K562 (cell line): ENCODE results near the gene TXNRD2. TPM values are rescaled to one million over a fixed set of nuclear protein-coding genes. Genes with fewer than 3 reads are reported as not detected.

Experiments used
- ARHGAP35 ChIP-seq: fragments of 450-650 bp; IDR thresholded peaks from 2 replicates; pipeline ENCODE4 v1.6.1; 2018; ENCODE audit not compliant: partially characterized antibody
- CREM ChIP-seq: IDR thresholded peaks from 2 replicates; pipeline ENCODE4 v1.6.1; 2014; ENCODE audit warnings: antibody characterized with exemption, low read depth
- DACH1 ChIP-seq: fragments of 450-650 bp; IDR thresholded peaks from 2 replicates; pipeline ENCODE4 v1.6.1; 2018; ENCODE audit not compliant: partially characterized antibody
- ETV1 ChIP-seq: fragments of 450-650 bp; conservative IDR thresholded peaks from 2 replicates; pipeline ENCODE4 v1.6.1; 2016; ENCODE audit warnings: missing genetic modification characterization, control low read depth, low read depth, missing compliant biosample characterization
- EWSR1 ChIP-seq: fragments of 450-650 bp; IDR thresholded peaks from 2 replicates; pipeline ENCODE4 v1.6.1; 2018; ENCODE audit warnings: borderline replicate concordance, mild to moderate bottlenecking, low read depth, moderate library complexity; ENCODE audit not compliant: partially characterized antibody
- FOXM1 ChIP-seq, 2 experiments: fragments of 450-650 bp in 1 of 2; sonication (generic) in 1 of 2; formaldehyde crosslinking in 1 of 2; IDR thresholded peaks; 2 replicates each; pipeline versions ENCODE4 v1.6.1 to v1.9.0; 2017 to 2022; ENCODE audit warnings: low read depth in 2 of 2, mild to moderate bottlenecking in 2 of 2, missing genetic modification reagents in 1 of 2, moderate library complexity in 1 of 2
- GATA2 ChIP-seq: sonication (generic); formaldehyde crosslinking; IDR thresholded peaks from 2 replicates; pipeline ENCODE4 v1.4.0; 2020; ENCODE audit warnings: mild to moderate bottlenecking, missing genetic modification reagents
- HDGF ChIP-seq: fragments of 450-650 bp; IDR thresholded peaks from 2 replicates; pipeline ENCODE4 v1.6.1; 2016
- HMGXB4 ChIP-seq: sonication (generic); formaldehyde crosslinking; IDR thresholded peaks from 2 replicates; pipeline ENCODE4 v1.8.1; 2023; ENCODE audit warnings: mild to moderate bottlenecking, missing genetic modification reagents
- MTA3 ChIP-seq: fragments of 450-650 bp; formaldehyde crosslinking; IDR thresholded peaks from 2 replicates; pipeline ENCODE4 v1.6.1; 2017; ENCODE audit warnings: mild to moderate bottlenecking, borderline replicate concordance
- NCOA1 ChIP-seq: fragments of 450-650 bp; IDR thresholded peaks from 2 replicates; pipeline ENCODE4 v1.6.1; 2016; ENCODE audit warnings: low read depth
- OTX1 ChIP-seq: fragments of 450-650 bp; formaldehyde crosslinking; IDR thresholded peaks from 2 replicates; pipeline ENCODE4 v1.4.0; 2022; ENCODE audit warnings: mild to moderate bottlenecking
- SMC3 ChIP-seq: conservative IDR thresholded peaks from 2 replicates; pipeline ENCODE4 v1.6.1; 2011; ENCODE audit warnings: low read depth, low read length, improper control_type of control experiment; ENCODE audit not compliant: insufficient read depth
- SREBF1 ChIP-seq: fragments of 150-350 bp; IDR thresholded peaks from 2 replicates; pipeline ENCODE4 v1.6.1; 2014; ENCODE audit warnings: antibody characterized with exemption, low read depth, low read length, borderline replicate concordance
- SRSF9 ChIP-seq: fragments of 200-400 bp; formaldehyde crosslinking; IDR thresholded peaks from 2 replicates; pipeline ENCODE4 v1.6.1; 2017; ENCODE audit warnings: low read depth, low read length, borderline replicate concordance
- TAF7 ChIP-seq: fragments of 450-650 bp; IDR thresholded peaks from 2 replicates; pipeline ENCODE4 v1.6.1; 2016; ENCODE audit warnings: missing genetic modification characterization, missing compliant biosample characterization
- TRIM28 ChIP-seq: fragments of 450-650 bp; IDR thresholded peaks from 2 replicates; pipeline ENCODE4 v1.6.1; 2017
- TSHZ1 ChIP-seq: fragments of 250-450 bp; sonication (Bioruptor Pico); IDR thresholded peaks from 2 replicates; pipeline ENCODE4 v1.4.0; 2020; ENCODE audit warnings: mild to moderate bottlenecking, moderate library complexity
- XRCC3 ChIP-seq: fragments of 450-650 bp; IDR thresholded peaks from 2 replicates; pipeline ENCODE4 v1.6.1; 2017; ENCODE audit warnings: mild to moderate bottlenecking, moderate library complexity
- ZBTB1 ChIP-seq: sonication (generic); formaldehyde crosslinking; IDR thresholded peaks from 2 replicates; pipeline ENCODE4 v1.8.1; 2023; ENCODE audit warnings: missing genetic modification reagents, low read depth, mild to moderate bottlenecking, borderline replicate concordance
- ZNF398 ChIP-seq: fragments of 250-450 bp; sonication (Bioruptor Pico); IDR thresholded peaks from 2 replicates; pipeline ENCODE4 v1.8.0; 2021; ENCODE audit warnings: moderate library complexity, mild to moderate bottlenecking, inconsistent platforms
- polyA plus RNA-seq, 8 experiments: library from polyadenylated mRNA; depleted of rRNA in 4 of 8; stranded (reverse) in 5 of 8; unstranded in 3 of 8; fragments of >200 nt; fragmentation: Nextera tagmentation in 2 of 8; fragmentation: Illumina TruSeq in 1 of 8; extraction: Ambion mirVana in 2 of 8; extraction: Trizol in 1 of 8; gene quantifications; 2 replicates each; pipeline versions ENCODE4 v1.2.1 to v1.2.3, GENCODE V29; 2011 to 2014; ENCODE audit warnings: inconsistent platforms in 1 of 8, missing spikeins in 1 of 8
- total RNA-seq, 7 experiments: library from RNA; depleted of rRNA in 6 of 7; stranded (reverse); fragments of >200 nt in 6 of 7; fragmentation: Illumina TruSeq in 2 of 7; extraction: Trizol in 2 of 7; gene quantifications; 2 replicates each; pipeline versions ENCODE4 v1.2.1 to v1.2.3, GENCODE V29; 2011 to 2021; ENCODE audit warnings: low replicate concordance in 1 of 7

The TXNRD2 gene
- total and polyA plus RNA-seq, 9 of the 15 experiments (the other 6 are each of a cell fraction or from before 2014, with no cell fraction given) = 3.3 to 80.2 (median 49.4) TPM

- TF ChIP-seq TSHZ1 = no peak
- TF ChIP-seq SMC3 = no peak
- TF ChIP-seq TRIM28 = no peak
- TF ChIP-seq NCOA1 = no peak
- no peak for TF ChIP-seq FOXM1 (IDR thresholded peaks at IDR 0.05; ENCODE audit: low read depth)
- no peak for TF ChIP-seq FOXM1 (CRISPR knock-in tag; IDR thresholded peaks at IDR 0.05; ENCODE audit: low read depth)
- no peak for TF ChIP-seq ETV1 (tag)
- no peak for TF ChIP-seq EWSR1
- TF ChIP-seq SRSF9 = no peak
- no peak for TF ChIP-seq DACH1
- no peak for TF ChIP-seq HDGF
- TF ChIP-seq OTX1 (CRISPR knock-in tag) = no peak
- TF ChIP-seq ARHGAP35 = no peak
- no peak for TF ChIP-seq CREM
- TF ChIP-seq SREBF1 = no peak
- TF ChIP-seq TAF7 (tag) = no peak
- TF ChIP-seq ZBTB1 (CRISPR knock-in tag) = no peak
- no peak for TF ChIP-seq MTA3
- no peak for TF ChIP-seq GATA2 (CRISPR knock-in tag)
- TF ChIP-seq XRCC3 = no peak
- no peak for TF ChIP-seq ZNF398 (CRISPR knock-in tag)
- TF ChIP-seq HMGXB4 (CRISPR knock-in tag) = no peak
Measured at GRCh38 chr22:19962909-19963806, 21.5 kb upstream of the TXNRD2 start (continued).
